Measurements from ENCODE around the gene LTB4R. TPM values are rescaled to one million over a fixed set of nuclear protein-coding genes. Genes with fewer than 3 reads are reported as not detected.
A peak's percentile ranks its signal among the peaks of the same experiment; 100 is the strongest.

The LTB4R gene
- total and polyA plus RNA-seq, 5 donors = 1.6 to 3.1 (median 2.3) TPM

GRCh38 chr14:24269910-24270536 lies 41.3 kb upstream of the LTB4R start:
- intact Hi-C loops (cut with DNase I) = no loop called here
- DNase-seq (peak in 1 of 3 donors; percentile 51), ATAC-seq (no peak)
- Histone ChIP-seq H3K27ac (ENCODE audit: low read length) (no peak overlapping the region), H3K4me3 (ENCODE audit: low read length) (no peak overlapping the region), H3K4me1 (ENCODE audit: control insufficient read depth, insufficient read depth, low read length) (no peaks in the 10 kb centered on the region), H3K9me3 (ENCODE audit: control insufficient read depth, low read length) (no peaks in the 10 kb centered on the region), H3K27me3 (ENCODE audit: control insufficient read depth, insufficient read depth) (no peaks in the 10 kb centered on the region)
- WGBS = 96% methylated on average over 14 of the region's 14 CpGs

GRCh38 chr14:24270537-24271133 lies 40.7 kb upstream of the LTB4R start:
- Histone ChIP-seq H3K27ac (ENCODE audit: low read length) (peak overlapping the region; percentile 97), H3K4me1 (ENCODE audit: control insufficient read depth, insufficient read depth, low read length) (no peaks in the 10 kb centered on the region), H3K27me3 (ENCODE audit: control insufficient read depth, insufficient read depth) (no peaks in the 10 kb centered on the region), H3K9me3 (ENCODE audit: control insufficient read depth, low read length) (no peaks in the 10 kb centered on the region), H3K4me3 (ENCODE audit: low read length) (peak overlapping the region; percentile 85)
- peak in 1 of 2 donors; percentile 2 for ATAC-seq
- DNase-seq = no peak
- intact Hi-C loops (cut with DNase I) = no loop called here
- 19% methylated on average over 13 of the region's 13 CpGs for WGBS

GRCh38 chr14:24271134-24271833 lies 40.0 kb upstream of the LTB4R start, which contains the start of gene RABGGTA:
RABGGTA (minus strand) TSS chr14:24271597; CDS start chr14:24271115, 482 bp downstream.
- Histone ChIP-seq H3K27ac (ENCODE audit: low read length) (peak within 1 kb of the TSS; percentile 97), H3K4me3 (ENCODE audit: low read length) (peak within 1 kb of the TSS; percentile 85), H3K9me3 (ENCODE audit: control insufficient read depth, low read length) (no peaks in the 10 kb centered on the region), H3K27me3 (ENCODE audit: control insufficient read depth, insufficient read depth) (no peaks in the 10 kb centered on the region), H3K4me1 (ENCODE audit: control insufficient read depth, insufficient read depth, low read length) (no peaks in the 10 kb centered on the region)
- WGBS = under 1% methylated on average over 61 of the region's 61 CpGs
- peak; percentile 96 for ATAC-seq
- intact Hi-C loops (cut with DNase I) = no loop called here
- peak; percentile 88 to 95 (median 95) for DNase-seq

GRCh38 chr14:24271834-24272263 lies 39.5 kb upstream of the LTB4R start:
- Histone ChIP-seq H3K9me3 (ENCODE audit: control insufficient read depth, low read length) (no peaks in the 10 kb centered on the region), H3K27me3 (ENCODE audit: control insufficient read depth, insufficient read depth) (no peaks in the 10 kb centered on the region), H3K4me1 (ENCODE audit: control insufficient read depth, insufficient read depth, low read length) (no peaks in the 10 kb centered on the region), H3K4me3 (ENCODE audit: low read length) (peak overlapping the region; percentile 85), H3K27ac (ENCODE audit: low read length) (peak overlapping the region; percentile 76)
- no peak for DNase-seq
- WGBS = 27% methylated on average over 3 of the region's 3 CpGs
- intact Hi-C loops (cut with DNase I) = no loop called here
- no peak for ATAC-seq

GRCh38 chr14:24272467-24272866 lies 38.8 kb upstream of the LTB4R start:
- intact Hi-C loops (cut with DNase I) = no loop called here
- H3K27me3 ChIP-seq (ENCODE audit: control insufficient read depth, insufficient read depth) = no peaks in the 10 kb centered on the region
- H3K9me3 ChIP-seq (ENCODE audit: control insufficient read depth, low read length) = no peaks in the 10 kb centered on the region
- no peaks in the 10 kb centered on the region for H3K4me1 ChIP-seq (ENCODE audit: control insufficient read depth, insufficient read depth, low read length)
- H3K4me3 ChIP-seq (ENCODE audit: low read length) = no peak overlapping the region
- ATAC-seq (no peak), DNase-seq (no peak)
- no peak overlapping the region for H3K27ac ChIP-seq (ENCODE audit: low read length)
- WGBS = 89% methylated on average over 2 of the region's 2 CpGs

- intact Hi-C loops (cut with DNase I) = no loop called here
- peak in 1 of 3 donors; percentile 4 for DNase-seq
Measured at GRCh38 chr14:24273422-24273998, 37.8 kb upstream of the LTB4R start.

GRCh38 chr14:24274101-24274543 lies 37.2 kb upstream of the LTB4R start:
- 72% methylated on average over 3 of the region's 3 CpGs for WGBS
- no peaks in the 10 kb centered on the region for H3K9me3 ChIP-seq (ENCODE audit: control insufficient read depth, low read length)
- H3K27me3 ChIP-seq (ENCODE audit: control insufficient read depth, insufficient read depth) = no peaks in the 10 kb centered on the region
- intact Hi-C loops (cut with DNase I) = no loop called here
- H3K4me1 ChIP-seq (ENCODE audit: control insufficient read depth, insufficient read depth, low read length) = no peaks in the 10 kb centered on the region
- DNase-seq (peak in 1 of 3 donors; percentile 3), ATAC-seq (no peak)
- no peak overlapping the region for H3K27ac ChIP-seq (ENCODE audit: low read length)
- H3K4me3 ChIP-seq (ENCODE audit: low read length) = no peak overlapping the region

More at GRCh38 chr14:24273422-24273998, 37.8 kb upstream of the LTB4R start:
- WGBS = 92% methylated on average over 3 of the region's 3 CpGs
- ATAC-seq = no peak
- Histone ChIP-seq H3K9me3 (ENCODE audit: control insufficient read depth, low read length) (no peaks in the 10 kb centered on the region), H3K4me3 (ENCODE audit: low read length) (no peak overlapping the region), H3K27ac (ENCODE audit: low read length) (no peak overlapping the region), H3K4me1 (ENCODE audit: control insufficient read depth, insufficient read depth, low read length) (no peaks in the 10 kb centered on the region), H3K27me3 (ENCODE audit: control insufficient read depth, insufficient read depth) (no peaks in the 10 kb centered on the region)

GRCh38 chr14:24277071-24277470 lies 34.2 kb upstream of the LTB4R start:
- Histone ChIP-seq H3K27me3 (ENCODE audit: control insufficient read depth, insufficient read depth) (no peaks in the 10 kb centered on the region), H3K4me1 (ENCODE audit: control insufficient read depth, insufficient read depth, low read length) (peaks cover 2% of the 10 kb centered on the region), H3K9me3 (ENCODE audit: control insufficient read depth, low read length) (no peaks in the 10 kb centered on the region), H3K27ac (ENCODE audit: low read length) (no peak overlapping the region), H3K4me3 (ENCODE audit: low read length) (no peak overlapping the region)
- DNase-seq = peak in 1 of 3 donors; percentile 10
- ATAC-seq = no peak
- intact Hi-C loops (cut with DNase I) = no loop called here
- WGBS = 88% methylated on average over 6 of the region's 6 CpGs

- Histone ChIP-seq H3K4me1 (ENCODE audit: control insufficient read depth, insufficient read depth, low read length) (peaks cover 2% of the 10 kb centered on the region), H3K27ac (ENCODE audit: low read length) (no peak overlapping the region), H3K27me3 (ENCODE audit: control insufficient read depth, insufficient read depth) (no peaks in the 10 kb centered on the region), H3K4me3 (ENCODE audit: low read length) (no peak overlapping the region), H3K9me3 (ENCODE audit: control insufficient read depth, low read length) (no peaks in the 10 kb centered on the region)
- intact Hi-C loops (cut with DNase I) = no loop called here
- ATAC-seq = peak; percentile 20 to 22
- WGBS = 74% methylated on average over 11 of the region's 11 CpGs
- DNase-seq = peak in 2 of 3 donors; percentile 61 to 73
Measured at GRCh38 chr14:24277606-24278321, 33.5 kb upstream of the LTB4R start.

GRCh38 chr14:24278424-24278823 lies 32.9 kb upstream of the LTB4R start:
- Histone ChIP-seq H3K4me1 (ENCODE audit: control insufficient read depth, insufficient read depth, low read length) (peaks cover 2% of the 10 kb centered on the region), H3K27ac (ENCODE audit: low read length) (no peak overlapping the region), H3K9me3 (ENCODE audit: control insufficient read depth, low read length) (no peaks in the 10 kb centered on the region), H3K27me3 (ENCODE audit: control insufficient read depth, insufficient read depth) (no peaks in the 10 kb centered on the region), H3K4me3 (ENCODE audit: low read length) (no peak overlapping the region)
- intact Hi-C loops (cut with DNase I) = no loop called here
- WGBS = 72% methylated on average over 5 of the region's 5 CpGs
- ATAC-seq = no peak
- DNase-seq = no peak

All from right cardiac atrium (tissue), 5 donors.